ENCODE measurements around the gene UCHL5.

The UCHL5 gene

DNA sequence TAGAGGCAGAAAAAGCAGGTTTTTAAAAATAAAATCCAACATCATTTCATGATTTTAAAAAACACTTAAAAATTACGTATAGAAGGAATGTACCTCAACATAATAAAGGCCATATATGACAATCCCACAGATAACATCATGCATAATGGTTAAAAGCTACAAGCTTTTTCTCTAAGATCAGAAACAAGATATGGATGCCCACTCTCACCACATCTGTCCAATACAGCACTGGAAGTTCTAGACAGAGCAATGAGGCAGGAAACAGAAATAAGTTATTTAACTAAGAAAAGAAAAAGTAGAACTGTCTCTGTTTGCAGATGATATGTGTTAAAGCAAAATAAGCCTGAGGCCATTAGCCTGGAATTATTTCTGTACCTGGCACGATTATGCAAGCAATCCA lies 96.3 kb downstream of the UCHL5 start:
- DNase-seq = no peak
